Heart left ventricle (tissue), 16 donors: ENCODE results near the gene GLT8D2. TPM values are rescaled to one million over a fixed set of nuclear protein-coding genes. Genes with fewer than 3 reads are reported as not detected.

Experiments
- ATAC-seq, 4 donors: fragments of 200-7000 bp; cut with Tn5 transposase; one replicate each; pipeline ENCODE4 v1.9.1; 2020 to 2022; ENCODE audit warnings: moderate library complexity in 4 of 4, mild to moderate bottlenecking in 3 of 4, moderate number of reproducible peaks in 1 of 4
- DNase-seq, 5 donors: peaks; one replicate each; pipeline ENCODE4 v3.0.0-alpha.2; 2020
- H3K27ac ChIP-seq, 12 donors: fragments of 200-600 bp; sonication (generic) in 4 of 12; one replicate each; pipeline versions ENCODE4 v1.5.0 to v1.8.0; 2016 to 2022; ENCODE audit warnings: mild to moderate bottlenecking in 2 of 12
- H3K27me3 ChIP-seq, 9 donors: fragments of 200-600 bp; sonication (generic) in 2 of 9; one replicate each; pipeline versions ENCODE4 v1.5.1 to v1.8.0; 2016 to 2022; ENCODE audit warnings: mild to moderate bottlenecking in 3 of 9
- H3K36me3 ChIP-seq, 9 donors: fragments of 200-600 bp; sonication (generic) in 2 of 9; one replicate each; pipeline versions ENCODE4 v1.5.0 to v1.8.0; 2018 to 2022; ENCODE audit warnings: mild to moderate bottlenecking in 2 of 9
- H3K4me1 ChIP-seq, 12 donors: fragments of 200-600 bp; sonication (generic) in 4 of 12; one replicate each; pipeline versions ENCODE4 v1.5.0 to v1.8.0; 2016 to 2022; ENCODE audit warnings: mild to moderate bottlenecking in 3 of 12
- H3K4me3 ChIP-seq, 12 donors: fragments of 200-600 bp; sonication (generic) in 4 of 12; one replicate each; pipeline versions ENCODE4 v1.5.0 to v1.8.0; 2017 to 2022; ENCODE audit warnings: mild to moderate bottlenecking in 9 of 12, moderate library complexity in 4 of 12
- H3K9me3 ChIP-seq, 12 donors: fragments of 200-600 bp; sonication (generic) in 4 of 12; one replicate each; pipeline versions ENCODE4 v1.5.0 to v1.8.0; 2016 to 2022; ENCODE audit warnings: mild to moderate bottlenecking in 1 of 12
- CTCF ChIP-seq, 12 donors: fragments of 200-600 bp; sonication (generic) in 4 of 12; IDR thresholded peaks; one replicate each; pipeline versions ENCODE4 v1.5.0 to v1.8.0; 2018 to 2022; ENCODE audit warnings: antibody characterized with exemption in 12 of 12, mild to moderate bottlenecking in 5 of 12
- POLR2A ChIP-seq, 2 donors: fragments of 450-650 bp; IDR thresholded peaks; one replicate each; pipeline ENCODE4 v1.6.1; 2017; ENCODE audit warnings: antibody characterized with exemption in 2 of 2, mild to moderate bottlenecking in 2 of 2, moderate library complexity in 2 of 2
- WGBS, 4 donors: extraction: QIAGEN DNeasy Blood & Tissue Kit in 2 of 4; methylation state at CpG; one replicate each; pipeline versions ENCODE4 v1.1.5 to v1.1.7; 2013 to 2018; 5-methylcytosine and 5-hydroxymethylcytosine counted together
- intact Hi-C, 10 donors: fragments of 100-400 bp; cut with DNase I; formaldehyde crosslinking; loops; one replicate each; pipeline versions ENCODE4 v1.11.1 to v1.14.2; 2022
- polyA plus RNA-seq, 2 donors: library from polyadenylated mRNA; stranded (reverse); fragments of 200-250 nt; gene quantifications; one replicate each; pipeline ENCODE4 v1.2.3, GENCODE V29; 2013
- total RNA-seq, 9 donors: library from RNA; depleted of rRNA in 2 of 9; stranded (reverse); fragments of >200 nt in 2 of 9; fragmentation: NEBNext Ultra II Directional in 3 of 9; extraction: Animal tissue kit (Norgen Biotek cat#: 25700) in 3 of 9; gene quantifications; one replicate each; pipeline versions ENCODE4 v1.1.0 to v1.2.4, GENCODE V29; 2016 to 2023
- donor health status: ischemic (EF 13 %, LVEDD 7.1; RV severe dilation, severe dysfunction).
- donor health status: healthy with polysubstance abuse.
- donor health status: DM: no; HTN: yes; CAD: no.
- donor health status: DM: no; HTN: no; CAD: no.
- donor health status: ischemic (EF 25% LVEDD 6.9; RV normal size, moderate dysfunction).
- donor health status: ischemic (EF 25% LVEDD 5.7; RV mildly dilated, moderate dysfunction).
- donor health status: healthy.
- donor health status: DM: yes; HTN: yes; CAD: no.
- donor health status: ischemic (EF 35%, LVEDD 5.7; RV mildly dilated, moderate dysfunction).
- donor health status: nonischemic (EF 11% LVEDD 7.7; RV severe dilation, severe dysfunction).
- donor health status: DM: yes; HTN: yes; CAD: no.
- donor health status: PGD.
- donor health status: ischemic (EF 29% LVEDD 5.4; RV normal size, mild dysfunction).
- donor health status: nonischemic (EF 23%, LVEDD 6.1; RV moderate dilation, normal function).

GLT8D2 gene
- total and polyA plus RNA-seq, 11 donors: 2.6 to 18.7 (median 6.8) TPM

- H3K4me1 ChIP-seq: no peaks in the 10 kb centered on the region
- H3K9me3 ChIP-seq: no peaks in the 10 kb centered on the region
- H3K4me3 ChIP-seq: no peak overlapping the region
- TF ChIP-seq CTCF (IDR thresholded peaks at IDR 0.05) (no peak), POLR2A (IDR thresholded peaks at IDR 0.05) (no peak)
- H3K27ac ChIP-seq: no peak overlapping the region
- H3K36me3 ChIP-seq: peaks cover 0 to 100% (median 98%) of the 10 kb centered on the region in 9 donors
- 95 to 99% (median 97%) methylated on average over 3 of the region's 3 CpGs for WGBS, 4 donors
- DNase-seq (no peak), ATAC-seq (no peak)
- intact Hi-C loops: loop anchor here in 3 of 10 donors (10.0 kb wide), 3 partner anchors 109 to 149 kb away; a partner anchor contains a TSS
- no peaks in the 10 kb centered on the region for H3K27me3 ChIP-seq
Measured at GRCh38 chr12:104094284-104094683, 44.3 kb upstream of the GLT8D2 start.

GRCh38 chr12:104091136-104091535 lies 41.1 kb upstream of the GLT8D2 start:
- peaks cover 0 to 100% (median 97%) of the 10 kb centered on the region in 9 donors for H3K36me3 ChIP-seq

GRCh38 chr12:104090685-104091084 lies 40.7 kb upstream of the GLT8D2 start:
- intact Hi-C loops: loop anchor here in 3 of 10 donors (10.0 kb wide), 3 partner anchors 106 to 146 kb away; a partner anchor contains a TSS
- DNase-seq (no peak), ATAC-seq (no peak)
- Histone ChIP-seq H3K4me1 (no peaks in the 10 kb centered on the region), H3K36me3 (peaks cover 0 to 100% (median 97%) of the 10 kb centered on the region in 9 donors), H3K27me3 (no peaks in the 10 kb centered on the region), H3K9me3 (no peaks in the 10 kb centered on the region), H3K4me3 (no peak overlapping the region), H3K27ac (no peak overlapping the region)
- 92 to 100% (median 97%) methylated on average over 1 of the region's 1 CpG for WGBS, 4 donors
- no peak for TF ChIP-seq POLR2A (IDR thresholded peaks at IDR 0.05)
- no peak for TF ChIP-seq CTCF (IDR thresholded peaks at IDR 0.05)

More at GRCh38 chr12:104091136-104091535, 41.1 kb upstream of the GLT8D2 start:
- DNase-seq: no peak
- Histone ChIP-seq H3K27me3 (no peaks in the 10 kb centered on the region), H3K4me1 (no peaks in the 10 kb centered on the region), H3K27ac (no peak overlapping the region), H3K9me3 (no peaks in the 10 kb centered on the region), H3K4me3 (no peak overlapping the region)
- 89 to 95% (median 90%) methylated on average over 4 of the region's 4 CpGs for WGBS, 4 donors
- intact Hi-C loops: loop anchor here in 3 of 10 donors (10.0 kb wide), 3 partner anchors 106 to 146 kb away; a partner anchor contains a TSS
- peak in 1 of 4 donors; percentile 20 for ATAC-seq
- TF ChIP-seq POLR2A (IDR thresholded peaks at IDR 0.05) (no peak), CTCF (IDR thresholded peaks at IDR 0.05) (no peak)

- ATAC-seq (no peak), DNase-seq (no peak)
- H3K36me3 ChIP-seq: peaks cover 0 to 99% (median 82%) of the 10 kb centered on the region in 9 donors
- H3K4me3 ChIP-seq: no peak overlapping the region
- WGBS, 4 donors: 90 to 94% (median 92%) methylated on average over 8 of the region's 8 CpGs
- no peak overlapping the region for H3K27ac ChIP-seq
- intact Hi-C loops: no loop called here
- no peaks in the 10 kb centered on the region for H3K9me3 ChIP-seq
- H3K27me3 ChIP-seq: no peaks in the 10 kb centered on the region
- H3K4me1 ChIP-seq: peaks cover 0 to 17% (median 8%) of the 10 kb centered on the region in 12 donors
- TF ChIP-seq POLR2A (IDR thresholded peaks at IDR 0.05) (no peak), CTCF (IDR thresholded peaks at IDR 0.05) (no peak)
Measured at GRCh38 chr12:104083769-104084475, 33.9 kb upstream of the GLT8D2 start.
